ENCODE measurements around the gene CLRN3.

CLRN3 gene

GRCh38 chr10:127845756-127846155, 47.0 kb downstream of the CLRN3 start:
- no peak for DNase-seq

GRCh38 chr10:127840884-127841283, 51.9 kb downstream of the CLRN3 start:
- no peak for DNase-seq

GRCh38 chr10:127836966-127837365, 55.8 kb downstream of the CLRN3 start:
- no peak for DNase-seq

DNA sequence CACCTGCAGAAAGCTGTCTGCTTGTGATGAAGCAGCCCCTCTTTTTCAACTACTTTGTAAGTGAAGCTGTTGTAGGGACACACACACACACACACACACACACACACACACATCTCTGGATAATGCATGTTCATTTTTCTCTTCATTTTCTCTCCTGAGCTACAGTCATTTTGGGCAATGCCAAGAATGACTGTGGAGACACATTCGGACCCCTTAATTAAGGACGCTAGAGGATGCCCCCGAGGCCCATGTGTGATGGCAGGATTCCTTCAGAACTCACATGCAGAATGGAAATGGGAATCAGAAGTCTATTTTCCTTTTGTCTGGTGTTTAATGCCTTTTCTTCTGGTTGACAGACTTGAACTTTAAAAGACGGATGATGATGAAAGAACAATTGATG, 56.6 kb downstream of the CLRN3 start:
- no peak for DNase-seq

- DNase-seq, result no peak
Observed at GRCh38 chr10:127834791-127835190, 58.0 kb downstream of the CLRN3 start.

GRCh38 chr10:127834221-127834620, 58.5 kb downstream of the CLRN3 start:
- no peak for DNase-seq

DNA sequence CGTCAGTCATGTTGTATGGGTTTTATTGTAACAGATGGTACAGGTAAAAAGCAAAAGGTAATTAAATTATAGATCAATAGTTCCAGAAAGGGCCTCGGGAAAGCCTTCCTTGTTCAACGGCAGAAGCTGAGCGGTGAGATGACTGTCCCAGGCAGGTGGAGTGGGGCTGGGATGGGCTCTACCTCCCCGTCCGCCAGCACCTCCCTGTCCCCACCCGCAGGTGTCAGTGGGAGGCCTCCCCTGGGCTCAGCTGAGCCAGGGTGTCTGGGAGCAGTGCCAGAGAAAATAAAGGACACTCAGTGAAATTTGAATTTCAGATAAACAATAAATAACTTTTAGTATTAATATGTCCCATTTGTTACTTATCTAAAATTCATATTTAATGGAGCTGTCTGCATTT, 58.9 kb downstream of the CLRN3 start:
- DNase-seq, result no peak

- no peak for DNase-seq
Observed at GRCh38 chr10:127832501-127832900, 60.2 kb downstream of the CLRN3 start.

- no peak for DNase-seq
Observed at GRCh38 chr10:127830414-127830813, 62.3 kb downstream of the CLRN3 start.
